Lung (tissue), 12 donors: ENCODE data around the gene HOXB1. TPM values are rescaled to one million over a fixed set of nuclear protein-coding genes. Genes with fewer than 3 reads are reported as not detected.
A peak's percentile ranks its signal among the peaks of the same experiment; 100 is the strongest.

ENCODE experiments used
- ATAC-seq: fragments of 200-7000 bp; cut with Tn5 transposase; one replicate; pipeline ENCODE4 v1.9.1; 2020; ENCODE audit warnings: moderate number of reproducible peaks; ENCODE audit not compliant: insufficient read depth, low FRiP score
- DNase-seq, 3 donors: peaks; one replicate each; pipeline ENCODE4 v3.0.0-alpha.2; 2013 to 2017
- H3K27ac ChIP-seq, 2 donors: one replicate each; pipeline ENCODE4 v1.5.1; 2013; ENCODE audit warnings: mild to moderate bottlenecking in 2 of 2, moderate library complexity in 2 of 2, control low read depth in 1 of 2, inconsistent platforms in 1 of 2, low read depth in 1 of 2, low read length in 1 of 2
- H3K27me3 ChIP-seq, 3 donors: one replicate each; pipeline ENCODE4 v1.5.1; 2013; ENCODE audit warnings: low read length in 2 of 3; ENCODE audit not compliant: control insufficient read depth in 3 of 3, insufficient read depth in 3 of 3
- H3K36me3 ChIP-seq, 4 donors: one replicate each; pipeline ENCODE4 v1.5.1; 2013; ENCODE audit warnings: low read length in 4 of 4, mild to moderate bottlenecking in 1 of 4, moderate library complexity in 1 of 4; ENCODE audit not compliant: control insufficient read depth in 4 of 4, insufficient read depth in 4 of 4
- H3K4me1 ChIP-seq, 5 donors: one replicate each; pipeline ENCODE4 v1.5.1; 2013; ENCODE audit warnings: low read length in 5 of 5, mild to moderate bottlenecking in 2 of 5, moderate library complexity in 1 of 5; ENCODE audit not compliant: control insufficient read depth in 5 of 5, insufficient read depth in 5 of 5
- H3K4me3 ChIP-seq: one replicate; pipeline ENCODE4 v1.5.1; 2013; ENCODE audit warnings: mild to moderate bottlenecking, control low read depth, moderate library complexity
- H3K9ac ChIP-seq, 2 donors: one replicate each; pipeline ENCODE4 v1.5.1; 2013; ENCODE audit warnings: low read length in 2 of 2, control low read depth in 1 of 2; ENCODE audit not compliant: insufficient read depth in 1 of 2
- H3K9me3 ChIP-seq, 4 donors: one replicate each; pipeline ENCODE4 v1.5.1; 2013; ENCODE audit warnings: low read length in 3 of 4, mild to moderate bottlenecking in 1 of 4, moderate library complexity in 1 of 4; ENCODE audit not compliant: control insufficient read depth in 4 of 4, insufficient read depth in 3 of 4
- CTCF ChIP-seq: IDR thresholded peaks from 2 replicates; pipeline ENCODE4 v1.5.1; 2012; ENCODE audit warnings: mild to moderate bottlenecking; ENCODE audit errors: control extremely low read depth, extremely low read depth
- WGBS, 2 donors: extraction: QIAGEN DNeasy Blood & Tissue Kit; methylation state at CpG; one replicate each; pipeline ENCODE4 v1.1.7; 2013; 5-methylcytosine and 5-hydroxymethylcytosine counted together
- polyA plus RNA-seq, 2 donors: library from polyadenylated mRNA; stranded (reverse); fragments of 200-250 nt; gene quantifications; one replicate each; pipeline ENCODE4 v1.2.1, GENCODE V29; 2013
- total RNA-seq, 2 donors: library from RNA; depleted of rRNA in 1 of 2; stranded (reverse); fragments of >200 nt in 1 of 2; gene quantifications; one replicate each; pipeline ENCODE4 v1.2.1, GENCODE V29; 2014 to 2021
- donor health status: control.
- donor health status: control.
- donor health status: Bipolar disorder and iron deficiency.
- donor health status: healthy.
- donor health status: DM: yes; HTN: yes; CAD: no.

The HOXB1 gene
- total and polyA plus RNA-seq, 4 donors, result not detected

- ATAC-seq (no peak), DNase-seq (peak; percentile 86 to 91 (median 87))
- H3K4me3 ChIP-seq, result no peak overlapping the region
- H3K36me3 ChIP-seq, result no peaks in the 10 kb centered on the region
- no peak overlapping the region for H3K9ac ChIP-seq
- WGBS, 2 donors, result 31 to 51% methylated on average over 8 of the region's 8 CpGs
- peaks cover 3 to 58% (median 3%) of the 10 kb centered on the region in 3 donors for H3K27me3 ChIP-seq
- no peak overlapping the region for H3K27ac ChIP-seq
- TF ChIP-seq CTCF, result no peak
- H3K9me3 ChIP-seq, result no peaks in the 10 kb centered on the region
- H3K4me1 ChIP-seq, result peaks cover 0 to 30% (median 13%) of the 10 kb centered on the region in 5 donors
These were observed 8.7 kb downstream of the HOXB1 start for GRCh38 chr17:48522031-48522653.

DNA sequence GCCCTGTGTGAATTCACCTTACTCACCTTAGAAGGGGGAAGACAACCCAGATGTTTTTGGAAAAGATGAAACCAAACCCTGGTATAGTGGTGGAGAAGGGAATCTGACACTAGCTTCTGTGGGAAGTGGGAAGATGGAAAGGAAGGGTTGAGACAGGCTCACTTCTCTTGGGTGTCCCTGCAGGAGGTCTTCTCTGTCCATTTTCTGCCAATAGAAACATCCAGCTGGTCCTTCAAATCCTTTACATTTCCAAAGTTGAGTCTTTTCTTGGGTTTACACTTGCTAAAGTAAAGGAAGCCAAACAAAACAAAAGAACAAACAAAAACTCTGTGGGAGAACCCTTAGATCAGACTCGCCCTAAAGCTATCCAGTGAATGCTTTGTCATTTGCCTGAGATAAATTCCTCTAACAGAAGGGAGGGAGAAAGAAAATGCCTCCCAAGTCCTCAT, 10.2 kb downstream of the HOXB1 start:
- DNase-seq (no peak), ATAC-seq (no peak)
- TF ChIP-seq CTCF, result no peak
- WGBS, 2 donors, result 50 to 73% methylated on average over 1 of the region's 1 CpG
- peaks cover 3 to 53% (median 3%) of the 10 kb centered on the region in 3 donors for H3K27me3 ChIP-seq
- H3K4me3 ChIP-seq, result no peak overlapping the region
- H3K27ac ChIP-seq, result no peak overlapping the region
- H3K36me3 ChIP-seq, result no peaks in the 10 kb centered on the region
- peaks cover 0 to 21% (median 13%) of the 10 kb centered on the region in 5 donors for H3K4me1 ChIP-seq
- H3K9ac ChIP-seq, result no peak overlapping the region
- no peaks in the 10 kb centered on the region for H3K9me3 ChIP-seq

- WGBS, 2 donors, result 80 to 85% methylated on average over 5 of the region's 5 CpGs
These were observed 11.4 kb downstream of the HOXB1 start for GRCh38 chr17:48519427-48519826.

More at GRCh38 chr17:48519427-48519826, 11.4 kb downstream of the HOXB1 start:
- Histone ChIP-seq H3K4me1 (peaks cover 0 to 21% (median 13%) of the 10 kb centered on the region in 5 donors), H3K27me3 (peaks cover 3 to 57% (median 5%) of the 10 kb centered on the region in 3 donors), H3K9ac (no peak overlapping the region), H3K36me3 (no peaks in the 10 kb centered on the region), H3K9me3 (no peaks in the 10 kb centered on the region), H3K27ac (no peak overlapping the region), H3K4me3 (no peak overlapping the region)
- TF ChIP-seq CTCF, result no peak
- no peak for ATAC-seq
- DNase-seq, result no peak
